Measurements from ENCODE around the gene MYO7A. TPM values are rescaled to one million over a fixed set of nuclear protein-coding genes. Genes with fewer than 3 reads are reported as not detected.

MYO7A gene
- total and polyA plus RNA-seq, 2 experiments from 2014 or later: not detected

DNA sequence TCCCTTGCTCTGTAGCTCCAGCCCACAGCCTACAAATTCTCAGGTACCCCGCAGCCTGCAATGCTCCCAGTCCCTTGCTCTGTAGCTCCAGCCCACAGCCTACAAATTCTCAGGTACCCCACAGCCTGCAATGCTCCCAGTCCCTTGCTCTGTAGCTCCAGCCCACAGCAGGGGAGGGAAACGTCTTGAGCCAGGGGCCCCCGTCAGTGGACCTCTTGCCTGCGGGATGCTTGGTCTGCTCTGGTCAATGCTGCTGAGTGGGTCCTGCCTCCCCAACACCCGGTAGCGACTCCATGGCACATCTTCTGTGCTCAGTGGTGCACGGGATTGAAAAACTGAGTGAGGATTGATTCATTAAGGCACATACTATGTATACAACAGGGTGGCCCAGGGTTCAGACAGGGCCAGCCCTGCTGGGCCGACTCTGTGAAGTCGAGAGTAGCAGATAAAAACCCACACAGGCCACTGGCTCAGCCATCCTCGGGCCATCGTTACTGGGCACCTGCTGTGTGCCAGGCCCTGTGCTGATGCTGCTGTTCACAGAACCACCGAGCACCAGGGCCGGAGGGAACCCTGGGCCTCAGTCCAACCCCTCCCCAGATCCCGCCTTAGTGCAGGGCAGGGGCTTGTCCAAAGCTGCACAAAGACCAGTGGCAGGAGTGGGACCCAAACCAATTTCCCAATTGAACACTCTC is 69.7 kb downstream of the MYO7A start:
- H3K36me3 ChIP-seq (ENCODE audit: low read depth): no peaks in the 10 kb centered on the region
- no peak for DNase-seq
- no peak overlapping the region for H3K9ac ChIP-seq
- H2AFZ ChIP-seq: no peak overlapping the region
- no peak overlapping the region for H3K27ac ChIP-seq
- no peaks in the 10 kb centered on the region for H3K27me3 ChIP-seq (replicated peaks; ENCODE audit: insufficient read depth)
- H3K9me2 ChIP-seq (ENCODE audit: insufficient read depth): no peaks in the 10 kb centered on the region
- H3F3A ChIP-seq (ENCODE audit: insufficient read depth): no peaks in the 10 kb centered on the region
- no peaks in the 10 kb centered on the region for H3K79me2 ChIP-seq (ENCODE audit: insufficient read depth)
- in situ Hi-C loops (cut with MboI): loop anchor here (10.0 kb wide), 1 partner anchor 417 kb away; no protein-coding TSS in a partner anchor
- no peaks in the 10 kb centered on the region for H3K4me1 ChIP-seq (ENCODE audit: insufficient read depth)
- no peak overlapping the region for H3K4me3 ChIP-seq
- no peak overlapping the region for H3K4me2 ChIP-seq (ENCODE audit: unreplicated experiment)
- no peaks in the 10 kb centered on the region for H4K20me1 ChIP-seq (ENCODE audit: insufficient read depth)
- H3K9me3 ChIP-seq (ENCODE audit: low read depth): no peaks in the 10 kb centered on the region
- WGBS, 2 experiments (ENCODE audit: low coverage in 1 of 2, low lambda C conversion rate in 2 of 2, missing lambda C conversion rate in 2 of 2): 89 to 91% methylated on average over 14 of the region's 14 CpGs
- no peak for TF ChIP-seq EZH2phosphoT487 (IDR thresholded peaks at IDR 0.05; ENCODE audit: insufficient read depth, low read depth)
- TF ChIP-seq EZH2 (IDR thresholded peaks at IDR 0.05; ENCODE audit: insufficient read depth, poor library complexity, severe bottlenecking): no peak

DNA sequence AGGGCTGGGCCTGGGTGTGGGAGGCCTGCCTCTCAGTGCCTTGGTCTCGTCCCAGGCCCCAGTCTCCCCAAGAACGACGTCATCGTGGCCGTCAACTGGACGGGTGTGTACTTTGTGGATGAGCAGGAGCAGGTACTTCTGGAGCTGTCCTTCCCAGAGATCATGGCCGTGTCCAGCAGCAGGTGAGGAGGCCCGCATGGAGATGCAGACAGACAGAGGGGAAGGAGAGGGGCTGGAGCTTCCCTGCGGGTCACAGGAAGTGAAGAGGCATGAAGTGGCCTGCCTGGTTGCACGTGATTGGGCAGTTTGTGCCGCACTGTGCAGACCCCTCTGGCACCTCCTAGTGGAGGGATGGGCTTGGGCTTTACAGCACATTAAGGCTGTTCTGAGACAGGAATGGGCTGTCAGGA is 70.4 kb downstream of the MYO7A start:
- Histone ChIP-seq H3K4me3 (no peak overlapping the region), H3K79me2 (ENCODE audit: insufficient read depth) (no peaks in the 10 kb centered on the region), H3K9ac (no peak overlapping the region), H3K9me3 (ENCODE audit: low read depth) (no peaks in the 10 kb centered on the region), H2AFZ (no peak overlapping the region), H3K27ac (no peak overlapping the region), H3K4me2 (ENCODE audit: unreplicated experiment) (no peak overlapping the region), H3F3A (ENCODE audit: insufficient read depth) (no peaks in the 10 kb centered on the region), H4K20me1 (ENCODE audit: insufficient read depth) (no peaks in the 10 kb centered on the region), H3K36me3 (ENCODE audit: low read depth) (no peaks in the 10 kb centered on the region), H3K9me2 (ENCODE audit: insufficient read depth) (no peaks in the 10 kb centered on the region), H3K27me3 (replicated peaks; ENCODE audit: insufficient read depth) (no peaks in the 10 kb centered on the region), H3K4me1 (ENCODE audit: insufficient read depth) (no peaks in the 10 kb centered on the region)
- DNase-seq: no peak
- in situ Hi-C loops (cut with MboI): loop anchor here (10.0 kb wide), 1 partner anchor 416 kb away; no protein-coding TSS in a partner anchor
- TF ChIP-seq EZH2 (IDR thresholded peaks at IDR 0.05; ENCODE audit: insufficient read depth, poor library complexity, severe bottlenecking) (no peak), EZH2phosphoT487 (IDR thresholded peaks at IDR 0.05; ENCODE audit: insufficient read depth, low read depth) (no peak)
- 87 to 91% methylated on average over 11 of the region's 11 CpGs for WGBS, 2 experiments (ENCODE audit: low coverage in 1 of 2, low lambda C conversion rate in 2 of 2, missing lambda C conversion rate in 2 of 2)

- no peaks in the 10 kb centered on the region for H3K9me3 ChIP-seq (ENCODE audit: low read depth)
- no peaks in the 10 kb centered on the region for H4K20me1 ChIP-seq (ENCODE audit: insufficient read depth)
- no peaks in the 10 kb centered on the region for H3K79me2 ChIP-seq (ENCODE audit: insufficient read depth)
- no peak for DNase-seq
- no peak overlapping the region for H3K4me2 ChIP-seq (ENCODE audit: unreplicated experiment)
- no peak overlapping the region for H2AFZ ChIP-seq
- H3K4me1 ChIP-seq (ENCODE audit: insufficient read depth): no peaks in the 10 kb centered on the region
- H3K4me3 ChIP-seq: no peak overlapping the region
- H3F3A ChIP-seq (ENCODE audit: insufficient read depth): no peaks in the 10 kb centered on the region
- in situ Hi-C loops (cut with MboI): loop anchor here (10.0 kb wide), 1 partner anchor 416 kb away; no protein-coding TSS in a partner anchor
- 91 to 93% methylated on average over 12 to 13 of the region's 13 CpGs for WGBS, 2 experiments (ENCODE audit: low coverage in 1 of 2, low lambda C conversion rate in 2 of 2, missing lambda C conversion rate in 2 of 2)
- no peak for TF ChIP-seq EZH2 (IDR thresholded peaks at IDR 0.05; ENCODE audit: insufficient read depth, poor library complexity, severe bottlenecking)
- TF ChIP-seq EZH2phosphoT487 (IDR thresholded peaks at IDR 0.05; ENCODE audit: insufficient read depth, low read depth): no peak
- H3K9ac ChIP-seq: no peak overlapping the region
- H3K36me3 ChIP-seq (ENCODE audit: low read depth): no peaks in the 10 kb centered on the region
- H3K27ac ChIP-seq: no peak overlapping the region
- no peaks in the 10 kb centered on the region for H3K27me3 ChIP-seq (replicated peaks; ENCODE audit: insufficient read depth)
- H3K9me2 ChIP-seq (ENCODE audit: insufficient read depth): no peaks in the 10 kb centered on the region
Observed at GRCh38 chr11:77199137-77199745, 71.2 kb downstream of the MYO7A start.

GRCh38 chr11:77200351-77201268 is 72.6 kb downstream of the MYO7A start:
- no peak overlapping the region for H3K4me3 ChIP-seq
- no peaks in the 10 kb centered on the region for H3K9me3 ChIP-seq (ENCODE audit: low read depth)
- H3K27ac ChIP-seq: no peak overlapping the region
- DNase-seq: no peak
- no peaks in the 10 kb centered on the region for H4K20me1 ChIP-seq (ENCODE audit: insufficient read depth)
- no peak for TF ChIP-seq EZH2phosphoT487 (IDR thresholded peaks at IDR 0.05; ENCODE audit: insufficient read depth, low read depth)
- no peaks in the 10 kb centered on the region for H3K79me2 ChIP-seq (ENCODE audit: insufficient read depth)
- H3F3A ChIP-seq (ENCODE audit: insufficient read depth): no peaks in the 10 kb centered on the region
- H3K4me1 ChIP-seq (ENCODE audit: insufficient read depth): no peaks in the 10 kb centered on the region
- no peak overlapping the region for H3K4me2 ChIP-seq (ENCODE audit: unreplicated experiment)
- H3K9ac ChIP-seq: no peak overlapping the region
- in situ Hi-C loops (cut with MboI): no loop called here
- 68 to 78% methylated on average over 11 to 12 of the region's 12 CpGs for WGBS, 2 experiments (ENCODE audit: low coverage in 1 of 2, low lambda C conversion rate in 2 of 2, missing lambda C conversion rate in 2 of 2)
- no peak overlapping the region for H2AFZ ChIP-seq
- no peaks in the 10 kb centered on the region for H3K27me3 ChIP-seq (replicated peaks; ENCODE audit: insufficient read depth)
- H3K36me3 ChIP-seq (ENCODE audit: low read depth): no peaks in the 10 kb centered on the region
- H3K9me2 ChIP-seq (ENCODE audit: insufficient read depth): no peaks in the 10 kb centered on the region
